Body of pancreas (tissue), 4 donors: ENCODE data around the gene TXNDC15.

ENCODE experiments used
- CTCF ChIP-seq, 7 experiments: fragments of 450-650 bp in 4 of 7; fragments of 200-600 bp in 3 of 7; sonication (generic) in 3 of 7; IDR thresholded peaks; one replicate each; pipeline ENCODE4 v1.5.1; 2016 to 2019; ENCODE audit warnings: antibody characterized with exemption in 7 of 7
- POLR2A ChIP-seq, 3 donors: fragments of 450-650 bp; IDR thresholded peaks; one replicate each; pipeline ENCODE4 v1.6.1; 2016; ENCODE audit warnings: antibody characterized with exemption in 3 of 3, mild to moderate bottlenecking in 2 of 3

- TF ChIP-seq POLR2A (IDR thresholded peaks at IDR 0.05) (no peak), CTCF (IDR thresholded peaks at IDR 0.05) (no peak)
Measured at GRCh38 chr5:134879456-134879855, 5.3 kb downstream of the TXNDC15 start.
